ENCODE measurements around the gene MYO1B. TPM values are rescaled to one million over a fixed set of nuclear protein-coding genes. Genes with fewer than 3 reads are reported as not detected.

MYO1B gene
- total RNA-seq, 6 donors from 2014 or later = 112 to 311 (median 137) TPM

DNA sequence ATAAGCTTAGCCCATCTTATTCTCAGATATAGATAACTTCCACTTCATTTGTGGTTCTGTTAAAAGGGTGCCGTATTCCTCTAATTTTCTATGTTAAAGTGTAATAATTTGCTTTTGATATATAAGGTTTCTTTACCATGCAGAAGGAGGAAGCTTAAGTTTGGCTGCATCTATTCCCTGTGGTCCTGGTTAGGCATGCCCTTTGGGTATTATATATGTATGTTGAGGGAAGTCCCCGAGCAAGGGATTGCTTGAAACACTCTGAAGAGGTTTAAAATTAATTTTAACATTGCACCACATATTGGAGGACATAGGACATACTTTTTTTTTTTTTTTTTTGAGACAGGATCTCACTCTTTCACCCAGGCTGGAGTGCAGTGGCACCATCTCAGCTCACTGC is 16.9 kb upstream of the MYO1B start:
- no peak for DNase-seq
- 98 to 100% methylated on average over 2 of the region's 2 CpGs for WGBS, 2 donors

DNA sequence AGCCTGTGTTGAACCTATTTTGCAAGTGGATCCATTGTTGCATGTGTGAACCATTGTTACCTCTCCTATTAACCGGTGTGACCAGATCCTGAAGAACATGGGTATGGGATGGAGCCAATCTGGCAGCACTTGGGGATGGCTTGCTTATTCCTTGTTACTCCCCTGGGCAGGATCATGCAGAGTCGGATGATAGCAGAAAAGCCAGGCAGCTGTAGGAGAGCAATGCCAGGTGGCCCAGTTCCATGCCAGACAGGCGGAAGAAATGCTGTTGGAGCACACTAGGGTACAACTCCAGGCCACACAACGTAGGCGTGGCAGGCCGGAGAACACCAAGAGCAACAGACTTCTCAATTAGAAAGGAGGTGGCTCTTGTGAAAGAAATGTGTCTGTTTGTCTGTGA is 16.3 kb upstream of the MYO1B start:
- Histone ChIP-seq H3K36me3 (no peaks in the 10 kb centered on the region), H3K27me3 (no peaks in the 10 kb centered on the region), H3K4me1 (peaks cover 0 to 4% (median 0%) of the 10 kb centered on the region in 4 donors), H3K27ac (no peak overlapping the region), H3K4me3 (no peak overlapping the region), H3K9me3 (no peaks in the 10 kb centered on the region)
- WGBS, 2 donors = 71% methylated on average over 6 of the region's 6 CpGs
- TF ChIP-seq, protein P1, sequence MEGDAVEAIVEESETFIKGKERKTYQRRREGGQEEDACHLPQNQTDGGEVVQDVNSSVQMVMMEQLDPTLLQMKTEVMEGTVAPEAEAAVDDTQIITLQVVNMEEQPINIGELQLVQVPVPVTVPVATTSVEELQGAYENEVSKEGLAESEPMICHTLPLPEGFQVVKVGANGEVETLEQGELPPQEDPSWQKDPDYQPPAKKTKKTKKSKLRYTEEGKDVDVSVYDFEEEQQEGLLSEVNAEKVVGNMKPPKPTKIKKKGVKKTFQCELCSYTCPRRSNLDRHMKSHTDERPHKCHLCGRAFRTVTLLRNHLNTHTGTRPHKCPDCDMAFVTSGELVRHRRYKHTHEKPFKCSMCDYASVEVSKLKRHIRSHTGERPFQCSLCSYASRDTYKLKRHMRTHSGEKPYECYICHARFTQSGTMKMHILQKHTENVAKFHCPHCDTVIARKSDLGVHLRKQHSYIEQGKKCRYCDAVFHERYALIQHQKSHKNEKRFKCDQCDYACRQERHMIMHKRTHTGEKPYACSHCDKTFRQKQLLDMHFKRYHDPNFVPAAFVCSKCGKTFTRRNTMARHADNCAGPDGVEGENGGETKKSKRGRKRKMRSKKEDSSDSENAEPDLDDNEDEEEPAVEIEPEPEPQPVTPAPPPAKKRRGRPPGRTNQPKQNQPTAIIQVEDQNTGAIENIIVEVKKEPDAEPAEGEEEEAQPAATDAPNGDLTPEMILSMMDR (IDR thresholded peaks at IDR 0.05) = no peak
- no peak for TF ChIP-seq EP300 (IDR thresholded peaks at IDR 0.05)
- no peak for TF ChIP-seq POLR2AphosphoS5 (IDR thresholded peaks at IDR 0.05)
- no peak for TF ChIP-seq POLR2A (IDR thresholded peaks at IDR 0.05)
- DNase-seq (no peak), ATAC-seq (ENCODE audit: low FRiP score in 2 of 2) (no peak)

More for the DNA sequence above, 16.9 kb upstream of the MYO1B start:
- no peaks in the 10 kb centered on the region for H3K36me3 ChIP-seq
- TF ChIP-seq, protein P1 (IDR thresholded peaks at IDR 0.05) = no peak
- no peak for TF ChIP-seq POLR2AphosphoS5 (IDR thresholded peaks at IDR 0.05)
- no peak for TF ChIP-seq EP300 (IDR thresholded peaks at IDR 0.05)
- TF ChIP-seq POLR2A (IDR thresholded peaks at IDR 0.05) = no peak
- ATAC-seq (ENCODE audit: low FRiP score in 2 of 2) = no peak
- no peak overlapping the region for H3K27ac ChIP-seq
- peaks cover 0 to 4% (median 0%) of the 10 kb centered on the region in 4 donors for H3K4me1 ChIP-seq
- H3K9me3 ChIP-seq = no peaks in the 10 kb centered on the region
- H3K4me3 ChIP-seq = no peak overlapping the region
- H3K27me3 ChIP-seq = no peaks in the 10 kb centered on the region

DNA sequence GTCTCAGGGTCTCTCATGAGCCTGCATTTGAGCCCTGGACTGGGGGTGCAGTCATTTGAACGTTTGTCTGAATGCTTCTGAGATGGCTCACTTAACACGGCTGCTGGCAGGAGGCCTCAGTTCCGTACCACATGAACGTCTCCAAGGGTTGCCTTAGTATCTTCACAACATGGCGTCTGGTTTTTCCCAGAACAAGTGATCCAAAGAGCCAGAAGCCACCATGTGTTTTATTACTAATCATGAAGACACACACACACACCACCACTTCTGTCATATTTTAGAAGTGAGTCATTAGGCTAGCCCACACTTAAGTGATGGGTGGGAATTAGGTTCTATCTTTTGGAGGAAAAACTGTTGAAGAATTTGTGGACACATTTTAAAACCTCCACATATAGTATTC is 15.0 kb upstream of the MYO1B start:
- WGBS, 2 donors = 65 to 66% methylated on average over 5 of the region's 5 CpGs
- peak; percentile 19 to 43 for ATAC-seq (ENCODE audit: low FRiP score in 2 of 2)

DNA sequence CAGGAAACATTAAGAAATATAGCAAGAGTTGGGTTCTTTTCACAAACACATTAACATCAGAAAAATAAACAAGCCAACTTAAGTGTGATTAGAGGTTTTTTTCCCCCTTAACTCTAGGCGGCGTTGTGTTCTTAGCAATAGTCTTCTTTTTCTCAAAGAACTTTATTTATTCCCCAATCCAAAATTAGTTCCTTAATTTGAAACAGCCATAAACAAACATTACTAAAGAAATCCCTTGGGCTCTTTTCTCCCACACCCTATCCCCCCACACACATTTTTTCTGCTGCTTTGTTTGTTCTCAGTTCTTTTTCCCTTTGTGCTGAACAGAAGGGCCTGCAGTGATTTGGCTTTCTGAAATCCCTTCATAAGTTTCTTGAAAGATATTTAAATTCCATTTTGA is 13.2 kb upstream of the MYO1B start:
- Histone ChIP-seq H3K27me3 (no peaks in the 10 kb centered on the region), H3K4me3 (no peak overlapping the region), H3K4me1 (peaks cover 0 to 4% (median 0%) of the 10 kb centered on the region in 4 donors), H3K36me3 (no peaks in the 10 kb centered on the region), H3K27ac (peak overlapping the region in 1 of 4 donors; percentile 61), H3K9me3 (no peaks in the 10 kb centered on the region)
- DNase-seq (no peak), ATAC-seq (ENCODE audit: low FRiP score in 2 of 2) (peak in 1 of 2 donors; percentile 43)
- TF ChIP-seq POLR2A (IDR thresholded peaks at IDR 0.05) (no peak), EP300 (IDR thresholded peaks at IDR 0.05) (no peak)
- TF ChIP-seq, protein P1 (IDR thresholded peaks at IDR 0.05) = peak in 3 of 6 experiments; percentile 8 to 41 (median 24)
- 47 to 58% methylated on average over 2 of the region's 2 CpGs for WGBS, 2 donors

More for the DNA sequence above, 15.0 kb upstream of the MYO1B start:
- Histone ChIP-seq H3K4me3 (no peak overlapping the region), H3K27ac (peak overlapping the region in 1 of 4 donors; percentile 20), H3K27me3 (no peaks in the 10 kb centered on the region), H3K9me3 (no peaks in the 10 kb centered on the region), H3K4me1 (peaks cover 0 to 4% (median 0%) of the 10 kb centered on the region in 4 donors), H3K36me3 (no peaks in the 10 kb centered on the region)
- TF ChIP-seq EP300 (IDR thresholded peaks at IDR 0.05) = no peak
- no peak for TF ChIP-seq POLR2A (IDR thresholded peaks at IDR 0.05)
- TF ChIP-seq, protein P1 (IDR thresholded peaks at IDR 0.05) = no peak
- TF ChIP-seq POLR2AphosphoS5 (IDR thresholded peaks at IDR 0.05) = no peak
- no peak for DNase-seq

DNA sequence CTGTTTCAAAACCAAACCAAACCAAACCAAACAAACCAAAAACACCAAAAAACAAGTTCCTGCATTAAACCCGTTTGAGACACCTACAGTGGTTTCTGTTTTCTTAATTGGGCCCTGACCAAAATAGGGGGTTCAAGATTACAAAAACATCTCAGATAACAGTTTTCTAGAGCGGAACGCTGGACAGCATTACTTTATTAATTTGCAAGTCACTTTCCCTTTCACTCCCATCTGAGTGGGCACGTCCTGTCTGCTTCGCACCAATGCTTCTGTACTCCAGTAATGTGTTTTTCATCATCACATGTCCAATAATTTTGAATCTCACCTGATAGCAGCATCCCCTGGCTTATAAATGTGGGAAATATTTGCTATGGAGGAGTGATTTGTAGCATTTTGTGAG is 11.7 kb upstream of the MYO1B start:
- 88 to 90% methylated on average over 5 of the region's 5 CpGs for WGBS, 2 donors
- no peaks in the 10 kb centered on the region for H3K9me3 ChIP-seq
- ATAC-seq (ENCODE audit: low FRiP score in 2 of 2) (no peak), DNase-seq (no peak)
- H3K4me3 ChIP-seq = no peak overlapping the region
- peaks cover 0 to 4% (median 0%) of the 10 kb centered on the region in 4 donors for H3K4me1 ChIP-seq
- no peaks in the 10 kb centered on the region for H3K27me3 ChIP-seq
- H3K36me3 ChIP-seq = no peaks in the 10 kb centered on the region
- no peak overlapping the region for H3K27ac ChIP-seq
- TF ChIP-seq POLR2A (IDR thresholded peaks at IDR 0.05) = no peak

Measured in upper lobe of left lung (tissue), 6 donors.